ENCODE results near the gene NLGN3. TPM values are rescaled to one million over a fixed set of nuclear protein-coding genes. Genes with fewer than 3 reads are reported as not detected.

The NLGN3 gene
- polyA plus RNA-seq (ENCODE audit: insufficient read length in 3 of 3): 1 to 10 TPM; 3.8 to 4.4 (median 3.9) TPM

DNA sequence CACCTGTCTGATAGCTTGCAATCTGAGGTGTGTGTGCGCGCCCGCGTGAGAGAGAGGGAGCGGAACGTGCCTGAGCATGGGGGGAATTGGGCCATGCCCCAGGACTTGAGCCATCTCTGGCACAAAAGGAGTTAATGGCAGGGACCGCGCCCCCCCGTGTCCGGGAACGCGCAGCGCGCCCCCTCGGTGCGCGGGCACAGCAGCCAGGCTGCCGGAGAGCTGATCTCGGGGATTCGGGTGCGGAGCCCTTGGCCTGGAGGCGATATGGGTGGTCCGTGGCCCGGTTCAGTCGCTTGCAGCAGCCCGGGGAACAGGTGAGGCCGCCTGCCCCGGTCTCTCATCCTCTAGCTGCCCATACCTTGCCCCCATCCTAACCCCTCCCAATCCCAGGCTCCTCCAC lies at the start of gene NLGN3:
NLGN3 (plus strand) TSS at position 191 of the 400 bp plus-strand sequence. CDS start 2,909 bp downstream, outside the sequence.
- DNase-seq (ENCODE audit: low read depth in 3 of 3, low spot score in 2 of 3): no peak

DNA sequence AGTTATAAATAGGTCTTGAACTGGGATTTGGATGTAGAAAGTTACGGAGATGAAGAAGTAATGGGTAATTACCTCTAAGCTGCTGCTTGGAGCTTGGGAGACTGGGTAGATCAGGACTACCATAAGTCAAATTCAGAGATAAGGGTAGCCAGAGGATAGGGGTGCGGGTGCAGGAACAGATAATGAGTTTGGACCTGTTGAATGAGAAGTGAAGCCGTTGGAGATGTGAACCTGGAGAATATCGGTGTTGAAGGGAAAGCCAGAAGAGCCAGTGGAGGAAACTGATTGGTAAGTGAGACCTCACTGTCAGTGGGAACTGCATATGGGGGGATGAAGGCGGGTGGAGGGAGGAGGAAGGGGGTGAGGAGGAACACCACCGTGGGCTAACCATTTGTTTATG lies 49.6 kb upstream of the NLGN3 start:
- no peak for DNase-seq (ENCODE audit: low read depth in 3 of 3, low spot score in 2 of 3)

- DNase-seq (ENCODE audit: low read depth in 3 of 3, low spot score in 2 of 3): no peak
Observed at GRCh38 chrX:71095555-71095980, 49.1 kb upstream of the NLGN3 start, which contains the start of gene FOXO4. Gene FOXO4, plus strand, starts transcription at chrX:71095851. Its CDS starts 678 bp downstream, at chrX:71096529.

GRCh38 chrX:71095981-71096759 lies 48.5 kb upstream of the NLGN3 start:
- no peak for DNase-seq (ENCODE audit: low read depth in 3 of 3, low spot score in 2 of 3)

DNA sequence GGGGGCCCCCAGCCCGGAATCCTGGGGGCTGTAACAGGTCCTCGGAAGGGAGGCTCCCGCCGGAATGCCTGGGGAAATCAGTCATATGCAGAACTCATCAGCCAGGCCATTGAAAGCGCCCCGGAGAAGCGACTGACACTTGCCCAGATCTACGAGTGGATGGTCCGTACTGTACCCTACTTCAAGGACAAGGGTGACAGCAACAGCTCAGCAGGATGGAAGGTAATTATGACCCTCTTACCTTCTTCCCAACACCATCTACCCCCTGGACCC lies 47.9 kb upstream of the NLGN3 start:
- no peak for DNase-seq (ENCODE audit: low read depth in 3 of 3, low spot score in 2 of 3)

DNA sequence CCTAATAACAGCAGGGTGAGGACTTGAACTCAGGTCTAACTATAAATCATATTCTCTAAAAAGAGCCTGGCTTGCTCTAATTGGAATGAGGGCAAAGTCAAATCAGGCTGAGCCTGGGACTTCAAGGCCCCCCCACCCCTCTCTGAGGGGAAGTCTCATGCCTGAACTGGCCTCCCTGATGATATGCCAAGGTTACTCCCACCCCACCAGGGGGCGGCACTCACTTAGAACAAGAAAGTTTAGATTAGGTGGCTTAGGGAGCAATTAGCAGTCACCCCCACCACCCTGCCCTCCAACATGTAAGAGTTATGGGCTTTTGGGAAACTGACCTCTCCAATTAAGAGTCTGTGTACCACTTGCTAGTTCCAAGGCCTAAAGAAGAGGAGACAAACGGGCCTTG lies 46.3 kb upstream of the NLGN3 start:
- no peak for DNase-seq (ENCODE audit: low read depth in 3 of 3, low spot score in 2 of 3)

GRCh38 chrX:71098951-71099506 lies 45.6 kb upstream of the NLGN3 start:
- no peak for DNase-seq (ENCODE audit: low read depth in 3 of 3, low spot score in 2 of 3)

DNA sequence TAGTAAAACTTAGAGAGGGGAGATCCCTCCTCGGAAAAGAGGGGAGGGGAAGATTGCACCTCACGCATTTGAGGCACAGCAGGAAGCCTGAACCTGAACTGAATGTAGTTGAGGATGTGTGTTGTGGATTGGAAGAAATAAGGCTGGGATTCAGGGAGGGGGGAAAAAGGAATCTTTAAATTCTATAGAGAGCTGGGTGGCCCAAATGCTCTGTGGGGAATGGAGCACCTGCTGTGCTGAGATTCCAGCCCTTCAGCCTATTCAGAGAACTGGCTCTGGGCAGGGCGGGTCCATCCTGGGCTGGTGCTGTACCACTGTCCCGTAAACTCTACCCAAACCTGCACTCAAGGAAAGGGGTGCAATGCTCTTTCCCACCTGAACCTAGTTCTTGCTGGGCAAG lies 44.9 kb upstream of the NLGN3 start:
- no peak for DNase-seq (ENCODE audit: low read depth in 3 of 3, low spot score in 2 of 3)

DNA sequence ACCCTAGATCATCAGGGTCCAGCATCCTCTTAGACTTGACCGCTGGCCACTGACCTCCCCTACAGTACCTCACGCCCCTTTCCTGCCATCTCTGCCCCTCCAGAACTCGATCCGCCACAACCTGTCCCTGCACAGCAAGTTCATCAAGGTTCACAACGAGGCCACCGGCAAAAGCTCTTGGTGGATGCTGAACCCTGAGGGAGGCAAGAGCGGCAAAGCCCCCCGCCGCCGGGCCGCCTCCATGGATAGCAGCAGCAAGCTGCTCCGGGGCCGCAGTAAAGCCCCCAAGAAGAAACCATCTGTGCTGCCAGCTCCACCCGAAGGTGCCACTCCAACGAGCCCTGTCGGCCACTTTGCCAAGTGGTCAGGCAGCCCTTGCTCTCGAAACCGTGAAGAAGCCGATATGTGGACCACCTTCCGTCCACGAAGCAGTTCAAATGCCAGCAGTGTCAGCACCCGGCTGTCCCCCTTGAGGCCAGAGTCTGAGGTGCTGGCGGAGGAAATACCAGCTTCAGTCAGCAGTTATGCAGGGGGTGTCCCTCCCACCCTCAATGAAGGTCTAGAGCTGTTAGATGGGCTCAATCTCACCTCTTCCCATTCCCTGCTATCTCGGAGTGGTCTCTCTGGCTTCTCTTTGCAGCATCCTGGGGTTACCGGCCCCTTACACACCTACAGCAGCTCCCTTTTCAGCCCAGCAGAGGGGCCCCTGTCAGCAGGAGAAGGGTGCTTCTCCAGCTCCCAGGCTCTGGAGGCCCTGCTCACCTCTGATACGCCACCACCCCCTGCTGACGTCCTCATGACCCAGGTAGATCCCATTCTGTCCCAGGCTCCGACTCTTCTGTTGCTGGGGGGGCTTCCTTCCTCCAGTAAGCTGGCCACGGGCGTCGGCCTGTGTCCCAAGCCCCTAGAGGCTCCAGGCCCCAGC lies 43.8 kb upstream of the NLGN3 start:
- no peak for DNase-seq (ENCODE audit: low read depth in 3 of 3, low spot score in 2 of 3)

- DNase-seq (ENCODE audit: low read depth in 3 of 3, low spot score in 2 of 3): no peak
Observed at GRCh38 chrX:71102292-71102691, 42.3 kb upstream of the NLGN3 start.

- DNase-seq (ENCODE audit: low read depth in 3 of 3, low spot score in 2 of 3): no peak
Observed at GRCh38 chrX:71103110-71103983, 41.3 kb upstream of the NLGN3 start.

DNA sequence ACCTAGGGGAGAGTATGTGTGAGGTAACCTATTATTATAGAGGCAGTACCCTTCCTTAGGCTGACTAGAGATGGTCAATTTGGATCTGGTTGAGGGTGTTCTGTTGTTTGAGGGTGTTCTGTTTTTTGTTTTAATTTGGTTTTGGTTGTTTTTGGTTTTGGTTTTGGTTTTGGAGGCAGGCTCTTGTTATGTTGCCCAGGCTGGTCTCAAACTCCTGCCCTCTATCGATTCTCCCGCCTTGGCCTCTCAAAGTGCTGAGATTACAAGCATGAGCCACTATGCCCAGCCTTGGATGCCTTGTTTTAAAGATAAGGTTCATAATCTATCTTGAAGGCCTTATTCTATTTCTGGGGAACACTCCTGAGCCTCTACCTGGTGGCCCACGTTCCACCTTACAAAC lies 39.0 kb upstream of the NLGN3 start:
- DNase-seq (ENCODE audit: low read depth in 3 of 3, low spot score in 2 of 3): no peak

DNA sequence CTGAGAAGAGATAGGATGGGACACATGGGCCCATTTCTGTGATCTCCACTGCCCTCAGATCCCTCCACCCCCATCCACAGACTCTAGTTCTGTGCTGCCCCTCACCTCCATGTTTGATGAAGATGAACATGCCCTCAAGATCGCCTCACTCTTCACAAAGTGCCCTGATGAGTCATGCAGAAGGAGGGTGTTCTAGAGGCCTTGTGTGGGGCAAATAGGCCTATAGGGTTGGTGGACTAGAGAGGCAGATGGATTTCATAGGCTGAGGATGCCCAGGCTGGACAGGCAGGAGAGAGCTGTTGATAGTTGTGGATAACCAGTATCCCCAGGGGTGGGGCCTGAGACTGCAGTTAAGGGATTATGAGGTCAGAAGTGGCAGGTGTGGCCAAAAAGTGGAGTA lies 38.2 kb upstream of the NLGN3 start, which contains the start of gene CXorf65:
CXorf65 (minus strand) TSS at position 314 of the 400 bp plus-strand sequence; CDS start at position 130, 184 bp downstream.
- no peak for DNase-seq (ENCODE audit: low read depth in 3 of 3, low spot score in 2 of 3)

- no peak for DNase-seq (ENCODE audit: low read depth in 3 of 3, low spot score in 2 of 3)
Observed at GRCh38 chrX:71107245-71107644, 37.4 kb upstream of the NLGN3 start.

DNA sequence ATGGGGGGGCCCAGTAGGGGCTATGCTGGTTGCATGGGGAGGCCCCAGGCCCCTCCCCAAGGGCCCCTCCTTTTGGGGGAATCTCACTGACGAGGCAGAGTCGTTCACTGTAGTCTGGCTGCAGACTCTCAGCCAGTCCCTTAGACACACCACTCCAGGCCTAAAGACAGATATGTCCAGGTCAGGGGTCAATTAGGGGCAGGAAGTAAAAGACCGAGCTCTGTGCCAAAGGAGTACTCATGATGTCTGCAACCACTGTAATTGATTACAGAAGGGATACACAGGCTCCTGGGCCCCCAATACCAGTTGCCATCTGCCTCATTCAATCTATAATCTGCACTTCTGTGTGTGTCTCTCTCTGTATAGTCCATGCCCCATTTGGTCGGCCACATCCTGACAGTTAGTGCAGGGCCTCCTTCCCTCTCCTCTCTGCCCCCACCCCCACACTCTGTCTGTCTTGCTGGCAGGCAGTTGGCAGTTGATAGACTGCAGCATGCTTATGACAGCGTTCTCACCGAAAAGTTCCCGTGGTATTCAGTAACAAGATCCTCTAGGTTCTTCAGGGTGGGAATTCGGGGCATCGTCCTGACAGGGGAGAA lies 36.8 kb upstream of the NLGN3 start:
- no peak for DNase-seq (ENCODE audit: low read depth in 3 of 3, low spot score in 2 of 3)

DNA sequence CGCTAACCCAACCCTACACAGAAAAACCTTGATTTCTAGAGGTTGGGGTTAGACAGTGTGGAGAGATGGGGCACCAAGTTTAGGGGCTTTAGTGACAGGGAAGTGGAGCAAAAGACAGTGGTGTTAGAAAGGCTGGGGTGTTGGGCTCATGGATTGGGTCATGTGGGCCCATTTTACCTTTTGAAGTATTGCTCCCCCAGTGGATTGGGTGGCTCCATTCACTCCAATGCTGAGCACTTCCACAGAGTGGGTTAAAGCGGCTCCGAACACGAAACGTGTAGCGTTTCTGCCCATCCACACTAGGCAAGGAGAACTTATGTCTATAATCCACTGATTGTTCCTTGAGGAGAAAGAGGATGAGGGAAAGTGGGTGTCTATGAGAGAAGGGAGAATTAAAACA lies 35.6 kb upstream of the NLGN3 start:
- no peak for DNase-seq (ENCODE audit: low read depth in 3 of 3, low spot score in 2 of 3)

GRCh38 chrX:71111141-71111843 lies 33.3 kb upstream of the NLGN3 start, which contains the start of gene IL2RG:
Gene IL2RG, minus strand, starts transcription at chrX:71111577. Its CDS starts 38 bp downstream, at chrX:71111539.
- DNase-seq (ENCODE audit: low read depth in 3 of 3, low spot score in 2 of 3): no peak

DNA sequence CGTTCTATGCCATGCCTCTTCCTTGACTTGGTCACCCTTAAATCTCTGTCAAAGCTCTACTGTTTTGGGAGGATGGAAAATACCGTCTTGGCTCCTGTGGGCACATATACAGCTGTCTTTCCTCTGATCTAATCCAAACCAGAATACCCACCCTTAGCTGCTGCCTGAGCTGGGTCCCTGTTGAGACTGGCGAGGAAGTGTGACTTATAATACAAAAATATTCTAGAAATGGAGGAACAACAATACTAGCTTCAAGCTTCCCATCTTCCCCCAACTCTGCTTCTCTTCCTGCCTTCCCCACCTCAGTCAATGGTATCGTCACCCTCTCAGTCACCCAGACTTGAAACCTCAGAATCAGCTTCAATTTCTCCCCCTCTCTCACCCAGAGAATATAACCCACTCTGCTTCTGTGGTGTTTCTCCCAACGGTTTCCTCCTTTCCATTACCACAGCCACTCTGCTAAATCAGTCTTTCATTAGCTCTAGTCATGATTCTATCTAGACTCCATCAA lies 32.7 kb upstream of the NLGN3 start:
- DNase-seq (ENCODE audit: low read depth in 3 of 3, low spot score in 2 of 3): no peak

GRCh38 chrX:71117358-71117757 lies 27.3 kb upstream of the NLGN3 start:
- DNase-seq (ENCODE audit: low read depth in 3 of 3, low spot score in 2 of 3): no peak
